A673 (cell line): Measurements from ENCODE around the gene PSD2. TPM values are rescaled to one million over a fixed set of nuclear protein-coding genes. Genes with fewer than 3 reads are reported as not detected.

Experiments
- BruUV-seq: library from RNA; stranded (reverse); fragments of 400-500 nt; replicated peaks from 2 replicates; lab custom pipeline; 2021; lab: Mats Ljungman, UMichigan
- CTCF ChIA-PET: fragments of 300-600 bp; sonication (Branson Sonifier 250); formaldehyde crosslinking; loops from one replicate; lab custom pipeline; 2022; ENCODE audit warnings: antibody characterized with exemption; lab: Charles Lee
- POLR2A ChIA-PET: fragments of 300-600 bp; sonication (Branson Sonifier 250); formaldehyde crosslinking; loops from one replicate; lab custom pipeline; 2022; ENCODE audit warnings: antibody characterized with exemption; ENCODE audit not compliant: low non-redundant PET; lab: Charles Lee
- DNase-seq: peaks from one replicate; pipeline ENCODE4 v3.0.0-alpha.2; 2015; ENCODE audit warnings: low spot score
- H3K27ac ChIP-seq: fragments of 200-600 bp; sonication (generic); 2 replicates; pipeline ENCODE4 v1.5.1; 2016; ENCODE audit warnings: mixed run types, low read depth, mild to moderate bottlenecking, mixed read lengths, antibody characterized with exemption, low read length; ENCODE audit not compliant: poor library complexity, severe bottlenecking
- H3K27me3 ChIP-seq: fragments of 200-600 bp; sonication (generic); replicated peaks from 2 replicates; pipeline ENCODE4 v1.6.1; 2017; ENCODE audit warnings: mixed run types, low read depth, mild to moderate bottlenecking, mixed read lengths, antibody characterized with exemption, low read length; ENCODE audit not compliant: insufficient read depth, poor library complexity
- H3K36me3 ChIP-seq: fragments of 200-600 bp; sonication (generic); 2 replicates; pipeline ENCODE4 v1.6.1; 2016; ENCODE audit warnings: mixed run types, mild to moderate bottlenecking, mixed read lengths, antibody characterized with exemption, low read length; ENCODE audit not compliant: insufficient read depth, poor library complexity, severe bottlenecking
- H3K4me1 ChIP-seq: fragments of 200-600 bp; sonication (generic); 2 replicates; pipeline ENCODE4 v1.6.1; 2017; ENCODE audit warnings: mixed run types, mild to moderate bottlenecking, mixed read lengths, antibody characterized with exemption, low read length; ENCODE audit not compliant: insufficient read depth, poor library complexity, severe bottlenecking
- H3K4me3 ChIP-seq: fragments of 200-600 bp; sonication (generic); 2 replicates; pipeline ENCODE4 v1.5.1; 2016; ENCODE audit warnings: low read depth, mixed run types, mild to moderate bottlenecking, mixed read lengths, low read length; ENCODE audit not compliant: poor library complexity, severe bottlenecking
- H3K9me3 ChIP-seq: fragments of 200-600 bp; sonication (generic); 2 replicates; pipeline ENCODE4 v1.6.1; 2016; ENCODE audit warnings: mixed run types, low read depth, mild to moderate bottlenecking, mixed read lengths, antibody characterized with exemption, low read length; ENCODE audit not compliant: poor library complexity, severe bottlenecking
- CTCF ChIP-seq: fragments of 300-800, 200-600 bp; sonication (generic); conservative IDR thresholded peaks from 2 replicates; pipeline ENCODE4 v1.5.1; 2017; ENCODE audit warnings: low read depth, mild to moderate bottlenecking, antibody characterized with exemption, low read length, moderate library complexity, mixed read lengths
- EZH2 ChIP-seq: fragments of 200-600 bp; sonication (generic); IDR thresholded peaks from 2 replicates; pipeline ENCODE4 v1.6.1; 2017; ENCODE audit warnings: borderline replicate concordance, low read depth, mild to moderate bottlenecking, mixed read lengths, antibody characterized with exemption, low read length; ENCODE audit not compliant: poor library complexity, severe bottlenecking
- intact Hi-C: fragments of 100-400 bp; cut with micrococcal nuclease; formaldehyde crosslinking; loops from one replicate; pipeline ENCODE4 v1.10.0; 2022; ENCODE audit not compliant: unreplicated experiment
- total RNA-seq: library from RNA; stranded (reverse); gene quantifications from 2 replicates; pipeline ENCODE4 v1.2.3, GENCODE V29; 2021

PSD2 gene
- total RNA-seq, 1 experiment from 2014 or later, result 0.26 TPM

GRCh38 chr5:139855946-139856540, 60.4 kb downstream of the PSD2 start:
- H3K27me3 ChIP-seq, result no peaks in the 10 kb centered on the region
- DNase-seq, result no peak
- intact Hi-C loops, result no loop called here

GRCh38 chr5:139856714-139857113, 61.1 kb downstream of the PSD2 start:
- no peaks in the 10 kb centered on the region for H3K36me3 ChIP-seq
- no peak for DNase-seq
- H3K9me3 ChIP-seq, result no peaks in the 10 kb centered on the region
- H3K4me3 ChIP-seq, result no peak overlapping the region
- no peak for TF ChIP-seq EZH2
- no peak for TF ChIP-seq CTCF
- H3K4me1 ChIP-seq, result no peaks in the 10 kb centered on the region
- H3K27ac ChIP-seq, result no peak overlapping the region
- BruUV-seq, result no TSS peak
- CTCF ChIA-PET, result no interaction called here
- H3K27me3 ChIP-seq, result no peaks in the 10 kb centered on the region
- intact Hi-C loops, result no loop called here
- POLR2A ChIA-PET, result no interaction called here

More at GRCh38 chr5:139855946-139856540, 60.4 kb downstream of the PSD2 start:
- ChIA-PET CTCF (no interaction called here), POLR2A (no interaction called here)
- no peaks in the 10 kb centered on the region for H3K9me3 ChIP-seq
- no peaks in the 10 kb centered on the region for H3K36me3 ChIP-seq
- H3K4me1 ChIP-seq, result no peaks in the 10 kb centered on the region
- TF ChIP-seq CTCF (no peak), EZH2 (no peak)
- no peak overlapping the region for H3K27ac ChIP-seq
- BruUV-seq, result no TSS peak
- no peak overlapping the region for H3K4me3 ChIP-seq

- no peak overlapping the region for H3K4me3 ChIP-seq
- intact Hi-C loops, result no loop called here
- no peaks in the 10 kb centered on the region for H3K27me3 ChIP-seq
- no peak for DNase-seq
- no peaks in the 10 kb centered on the region for H3K4me1 ChIP-seq
- POLR2A ChIA-PET, result no interaction called here
- CTCF ChIA-PET, result no interaction called here
- no peaks in the 10 kb centered on the region for H3K36me3 ChIP-seq
- TF ChIP-seq CTCF (no peak), EZH2 (no peak)
- no peaks in the 10 kb centered on the region for H3K9me3 ChIP-seq
- H3K27ac ChIP-seq, result no peak overlapping the region
- no TSS peak for BruUV-seq
These were observed 63.4 kb downstream of the PSD2 start for GRCh38 chr5:139859013-139859412.
